GM23248 (cell line): Measurements from ENCODE around the gene DPCD. TPM values are rescaled to one million over a fixed set of nuclear protein-coding genes. Genes with fewer than 3 reads are reported as not detected.

Experiments used
- DNase-seq: peaks from one replicate; pipeline ENCODE4 v3.0.0-alpha.2; 2015
- H2AFZ ChIP-seq: fragments of 200-600 bp; sonication (generic); 2 replicates; pipeline ENCODE4 v1.6.1; 2016; ENCODE audit warnings: antibody characterized with exemption
- H3F3A ChIP-seq: fragments of 200-600 bp; sonication (generic); 2 replicates; pipeline ENCODE4 v1.6.1; 2016; ENCODE audit warnings: mild to moderate bottlenecking, antibody characterized with exemption, mixed run types; ENCODE audit not compliant: insufficient read depth
- H3K27ac ChIP-seq: fragments of 200-600 bp; sonication (generic); 2 replicates; pipeline ENCODE4 v1.5.1; 2016; ENCODE audit warnings: mild to moderate bottlenecking
- H3K27me3 ChIP-seq: fragments of 200-600 bp; sonication (generic); replicated peaks from 2 replicates; pipeline ENCODE4 v1.6.1; 2016; ENCODE audit warnings: mild to moderate bottlenecking; ENCODE audit not compliant: insufficient read depth
- H3K36me3 ChIP-seq: fragments of 200-600 bp; sonication (generic); 2 replicates; pipeline ENCODE4 v1.6.1; 2016; ENCODE audit warnings: low read depth, mild to moderate bottlenecking
- H3K4me1 ChIP-seq: fragments of 200-600 bp; sonication (generic); 2 replicates; pipeline ENCODE4 v1.6.1; 2016; ENCODE audit warnings: mild to moderate bottlenecking; ENCODE audit not compliant: insufficient read depth
- H3K4me2 ChIP-seq: fragments of 200-600 bp; sonication (generic); one replicate; pipeline ENCODE4 v1.6.1; 2016; ENCODE audit warnings: mild to moderate bottlenecking; ENCODE audit not compliant: unreplicated experiment
- H3K4me3 ChIP-seq: fragments of 200-600 bp; sonication (generic); 2 replicates; pipeline ENCODE4 v1.5.1; 2016; ENCODE audit warnings: mild to moderate bottlenecking
- H3K79me2 ChIP-seq: fragments of 200-600 bp; sonication (generic); 2 replicates; pipeline ENCODE4 v1.6.1; 2016; ENCODE audit warnings: mild to moderate bottlenecking; ENCODE audit not compliant: insufficient read depth
- H3K9ac ChIP-seq: fragments of 200-600 bp; sonication (generic); 2 replicates; pipeline ENCODE4 v1.6.1; 2016; ENCODE audit warnings: mild to moderate bottlenecking
- H3K9me2 ChIP-seq: fragments of 200-600 bp; sonication (generic); 2 replicates; pipeline ENCODE4 v1.6.1; 2016; ENCODE audit warnings: mixed run types, mild to moderate bottlenecking, moderate library complexity; ENCODE audit not compliant: insufficient read depth
- H3K9me3 ChIP-seq: fragments of 200-600 bp; sonication (generic); one replicate; pipeline ENCODE4 v1.6.1; 2017; ENCODE audit warnings: low read depth
- H4K20me1 ChIP-seq: fragments of 200-600 bp; sonication (generic); 2 replicates; pipeline ENCODE4 v1.6.0; 2016; ENCODE audit not compliant: insufficient read depth
- EZH2 ChIP-seq: fragments of 200-600 bp; sonication (generic); IDR thresholded peaks from 2 replicates; pipeline ENCODE4 v1.6.1; 2018; ENCODE audit warnings: antibody characterized with exemption, mild to moderate bottlenecking; ENCODE audit not compliant: insufficient read depth, poor library complexity, severe bottlenecking
- EZH2phosphoT487 ChIP-seq: fragments of 200-600 bp; sonication (generic); IDR thresholded peaks from 2 replicates; pipeline ENCODE4 v1.6.1; 2018; ENCODE audit warnings: antibody characterized with exemption, moderate library complexity, mild to moderate bottlenecking, low read depth; ENCODE audit not compliant: insufficient read depth
- WGBS, 2 experiments: methylation state at CpG; one replicate each; pipeline ENCODE4 v1.1.6; 2015 to 2017; ENCODE audit warnings: low lambda C conversion rate in 2 of 2, low coverage in 1 of 2; ENCODE audit errors: missing lambda C conversion rate in 2 of 2; 5-methylcytosine and 5-hydroxymethylcytosine counted together
- in situ Hi-C: fragments of 300-500 bp; cut with MboI; formaldehyde crosslinking; loops from 2 replicates; pipeline ENCODE4 v1.15.0; 2020
- polyA plus RNA-seq: library from polyadenylated mRNA; unstranded; fragments of >200 nt; fragmentation: Nextera tagmentation; extraction: Ambion mirVana; gene quantifications from 2 replicates; pipeline ENCODE4 v1.2.1, GENCODE V29; 2016
- total RNA-seq: library from RNA; depleted of rRNA; stranded (reverse); fragments of >200 nt; shearing (Covaris generic); gene quantifications from 2 replicates; pipeline ENCODE4 v1.2.3, GENCODE V29; 2014

DPCD gene
- total and polyA plus RNA-seq, 2 experiments from 2014 or later, result 57.9 to 59.9 TPM

DNA sequence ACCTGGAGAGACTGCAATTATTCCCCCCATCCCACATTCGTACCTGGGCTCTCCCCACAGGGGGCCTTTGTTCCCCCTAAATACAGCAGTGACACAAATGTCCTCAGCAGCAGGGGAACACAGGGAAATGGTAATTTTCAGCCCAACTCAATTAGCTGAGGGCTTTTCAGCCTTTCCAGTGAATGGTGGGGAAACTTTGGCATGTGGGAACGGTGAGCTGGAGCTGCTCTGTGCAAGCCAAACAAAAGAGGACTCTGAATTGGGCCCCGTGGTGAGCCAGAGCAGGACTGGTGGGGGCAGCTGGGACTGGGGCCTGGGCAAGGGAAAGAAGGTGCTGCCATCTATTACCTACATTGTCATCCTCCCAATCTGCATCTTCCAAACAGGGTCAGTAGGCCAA is 55.9 kb downstream of the DPCD start:
- H3K9me2 ChIP-seq, result no peaks in the 10 kb centered on the region
- DNase-seq, result no peak
- 55% methylated on average over 3 of the region's 3 CpGs for WGBS, 2 experiments
- in situ Hi-C loops, result no loop called here
- H3K4me2 ChIP-seq, result no peak overlapping the region
- TF ChIP-seq EZH2phosphoT487 (no peak), EZH2 (no peak)
- no peaks in the 10 kb centered on the region for H3F3A ChIP-seq
- no peak overlapping the region for H3K9ac ChIP-seq
- no peak overlapping the region for H3K27ac ChIP-seq
- H3K4me1 ChIP-seq, result no peaks in the 10 kb centered on the region
- no peaks in the 10 kb centered on the region for H3K27me3 ChIP-seq
- H4K20me1 ChIP-seq, result no peaks in the 10 kb centered on the region
- no peak overlapping the region for H3K4me3 ChIP-seq
- H2AFZ ChIP-seq, result no peak overlapping the region
- no peaks in the 10 kb centered on the region for H3K79me2 ChIP-seq
- no peaks in the 10 kb centered on the region for H3K36me3 ChIP-seq
- no peaks in the 10 kb centered on the region for H3K9me3 ChIP-seq

DNA sequence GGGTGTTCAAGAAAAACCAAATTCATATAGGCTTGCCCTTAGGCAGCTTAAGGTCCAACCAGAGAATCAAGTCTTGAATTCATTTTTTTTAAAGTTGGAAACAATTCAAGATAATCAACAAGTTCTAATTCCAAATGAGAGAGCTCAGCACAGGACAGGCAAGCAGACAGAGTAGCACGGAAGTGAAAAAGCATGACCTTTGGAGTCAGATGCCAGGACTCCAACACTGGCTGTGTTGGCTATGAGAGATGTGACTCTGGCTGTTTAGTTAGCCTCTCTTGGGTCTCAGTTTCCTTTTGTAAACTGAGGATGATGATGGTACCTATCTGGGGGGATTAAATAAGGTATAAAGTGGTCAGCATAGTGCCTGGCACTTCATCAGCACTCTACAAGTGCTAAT is 57.5 kb downstream of the DPCD start:
- H3F3A ChIP-seq, result no peaks in the 10 kb centered on the region
- no peaks in the 10 kb centered on the region for H3K9me2 ChIP-seq
- H3K79me2 ChIP-seq, result no peaks in the 10 kb centered on the region
- H3K27me3 ChIP-seq, result no peaks in the 10 kb centered on the region
- no peak overlapping the region for H2AFZ ChIP-seq
- WGBS, 2 experiments, result 91 to 100% methylated on average over 1 of the region's 1 CpG
- DNase-seq, result no peak
- no peaks in the 10 kb centered on the region for H3K36me3 ChIP-seq
- no peaks in the 10 kb centered on the region for H4K20me1 ChIP-seq
- H3K4me1 ChIP-seq, result no peaks in the 10 kb centered on the region
- in situ Hi-C loops, result no loop called here
- H3K27ac ChIP-seq, result no peak overlapping the region
- no peak overlapping the region for H3K9ac ChIP-seq
- TF ChIP-seq EZH2phosphoT487, result no peak
- TF ChIP-seq EZH2, result no peak
- no peaks in the 10 kb centered on the region for H3K9me3 ChIP-seq
- H3K4me3 ChIP-seq, result no peak overlapping the region
- H3K4me2 ChIP-seq, result no peak overlapping the region

DNA sequence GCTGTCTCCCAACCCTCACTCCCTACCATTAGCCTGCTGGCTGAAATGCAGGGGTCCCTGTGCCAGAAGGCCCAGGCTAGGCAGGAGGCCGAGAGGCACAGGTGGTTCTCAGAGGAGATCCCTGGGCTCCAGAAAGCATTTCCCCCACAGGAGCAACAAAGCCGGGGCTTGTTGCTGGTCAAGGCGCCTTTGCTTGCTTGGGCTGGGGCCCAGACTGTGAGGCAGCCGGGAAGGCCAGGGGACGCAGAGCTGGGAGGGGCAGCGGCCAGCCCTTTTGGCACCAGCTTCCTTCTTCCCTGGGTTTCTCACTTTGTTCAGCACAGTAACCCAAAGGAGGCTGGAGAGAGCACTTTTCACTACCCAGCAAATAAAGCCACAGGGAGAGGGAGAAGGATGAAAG is 58.2 kb downstream of the DPCD start:
- in situ Hi-C loops, result no loop called here
- no peak for DNase-seq
- 87 to 93% methylated on average over 6 of the region's 6 CpGs for WGBS, 2 experiments

DNA sequence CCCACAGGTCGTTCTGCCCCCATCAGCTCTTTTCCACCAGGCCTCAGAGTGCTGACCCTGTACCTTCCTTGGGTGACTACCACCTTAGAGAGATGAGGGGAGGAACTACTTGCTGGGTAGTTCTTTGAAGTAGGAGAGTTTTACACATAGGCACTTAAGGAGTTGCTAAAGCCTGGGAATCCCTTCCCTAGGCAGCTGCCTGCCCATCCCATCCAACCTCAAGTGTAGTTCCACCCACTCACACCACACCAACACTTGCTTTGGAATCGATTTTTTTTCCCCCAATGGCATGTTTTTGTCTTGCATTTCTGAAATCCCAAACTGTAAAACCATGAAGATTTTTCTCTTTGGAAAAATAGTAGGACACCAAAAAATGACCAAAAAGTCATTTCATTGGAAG is 59.1 kb downstream of the DPCD start:
- whole genome bisulfite sequencing, 2 experiments, result 95 to 96% methylated on average over 2 of the region's 2 CpGs
- Histone ChIP-seq H3K4me1 (no peaks in the 10 kb centered on the region), H3K4me3 (no peak overlapping the region), H3K36me3 (no peaks in the 10 kb centered on the region), H3K4me2 (no peak overlapping the region), H3K9ac (no peak overlapping the region), H3K27me3 (no peaks in the 10 kb centered on the region), H3K27ac (no peak overlapping the region), H2AFZ (no peak overlapping the region), H3K9me2 (no peaks in the 10 kb centered on the region), H3K9me3 (no peaks in the 10 kb centered on the region), H4K20me1 (no peaks in the 10 kb centered on the region), H3F3A (no peaks in the 10 kb centered on the region), H3K79me2 (no peaks in the 10 kb centered on the region)
- DNase-seq, result no peak
- in situ Hi-C loops, result no loop called here
- TF ChIP-seq EZH2 (no peak), EZH2phosphoT487 (no peak)

More for the DNA sequence above, 58.2 kb downstream of the DPCD start:
- Histone ChIP-seq H2AFZ (no peak overlapping the region), H3K36me3 (no peaks in the 10 kb centered on the region), H4K20me1 (no peaks in the 10 kb centered on the region), H3K4me2 (no peak overlapping the region), H3K9me3 (no peaks in the 10 kb centered on the region), H3K27me3 (no peaks in the 10 kb centered on the region), H3K79me2 (no peaks in the 10 kb centered on the region), H3K4me3 (no peak overlapping the region), H3K4me1 (no peaks in the 10 kb centered on the region), H3F3A (no peaks in the 10 kb centered on the region), H3K27ac (no peak overlapping the region), H3K9ac (no peak overlapping the region), H3K9me2 (no peaks in the 10 kb centered on the region)
- no peak for TF ChIP-seq EZH2
- no peak for TF ChIP-seq EZH2phosphoT487

DNA sequence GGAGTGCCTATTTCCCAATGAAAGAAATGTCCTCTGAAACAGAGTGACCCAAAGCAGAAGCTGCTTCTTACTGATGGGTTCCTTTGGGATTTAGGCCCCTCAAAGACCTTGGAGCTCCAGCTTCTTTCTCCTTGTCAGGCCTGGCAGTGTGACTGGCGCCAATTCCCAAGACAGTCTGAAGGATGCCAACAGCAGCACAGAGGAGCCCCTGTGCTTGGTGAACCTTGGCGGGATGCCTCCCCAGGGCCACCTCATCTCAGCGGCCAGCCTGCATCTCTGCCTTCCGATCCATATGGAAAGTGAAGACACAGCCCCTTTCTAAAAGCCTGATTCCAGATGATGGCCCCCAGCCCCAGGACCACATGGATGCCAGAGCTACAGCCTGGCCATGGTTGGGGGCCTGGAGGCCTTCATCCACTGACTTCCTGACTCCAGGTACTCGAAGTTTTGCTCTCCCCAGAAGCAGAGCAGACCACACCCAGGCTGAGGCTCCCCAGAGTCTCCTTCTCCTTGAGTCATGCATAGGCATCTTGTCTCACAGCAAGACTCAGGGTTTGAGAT is 61.5 kb downstream of the DPCD start:
- Histone ChIP-seq H3K9me3 (no peaks in the 10 kb centered on the region), H4K20me1 (no peaks in the 10 kb centered on the region), H3K9ac (no peak overlapping the region), H3K4me2 (no peak overlapping the region), H3K27me3 (no peaks in the 10 kb centered on the region), H3K27ac (no peak overlapping the region), H3K36me3 (no peaks in the 10 kb centered on the region), H3K79me2 (no peaks in the 10 kb centered on the region), H3K4me1 (no peaks in the 10 kb centered on the region), H3K4me3 (no peak overlapping the region), H2AFZ (no peak overlapping the region), H3F3A (no peaks in the 10 kb centered on the region), H3K9me2 (no peaks in the 10 kb centered on the region)
- DNase-seq, result peak; percentile 18
- WGBS, 2 experiments, result 68 to 76% methylated on average over 5 of the region's 5 CpGs
- in situ Hi-C loops, result no loop called here
- TF ChIP-seq EZH2phosphoT487 (no peak), EZH2 (no peak)
